Measurements from ENCODE around the gene ASPSCR1. TPM values are rescaled to one million over a fixed set of nuclear protein-coding genes. Genes with fewer than 3 reads are reported as not detected.

Gene ASPSCR1
- total and polyA plus RNA-seq, 9 of the 15 experiments (the other 6 are each of a cell fraction or from before 2014, with no cell fraction given): 0.90 to 36.9 (median 11.6) TPM

DNA sequence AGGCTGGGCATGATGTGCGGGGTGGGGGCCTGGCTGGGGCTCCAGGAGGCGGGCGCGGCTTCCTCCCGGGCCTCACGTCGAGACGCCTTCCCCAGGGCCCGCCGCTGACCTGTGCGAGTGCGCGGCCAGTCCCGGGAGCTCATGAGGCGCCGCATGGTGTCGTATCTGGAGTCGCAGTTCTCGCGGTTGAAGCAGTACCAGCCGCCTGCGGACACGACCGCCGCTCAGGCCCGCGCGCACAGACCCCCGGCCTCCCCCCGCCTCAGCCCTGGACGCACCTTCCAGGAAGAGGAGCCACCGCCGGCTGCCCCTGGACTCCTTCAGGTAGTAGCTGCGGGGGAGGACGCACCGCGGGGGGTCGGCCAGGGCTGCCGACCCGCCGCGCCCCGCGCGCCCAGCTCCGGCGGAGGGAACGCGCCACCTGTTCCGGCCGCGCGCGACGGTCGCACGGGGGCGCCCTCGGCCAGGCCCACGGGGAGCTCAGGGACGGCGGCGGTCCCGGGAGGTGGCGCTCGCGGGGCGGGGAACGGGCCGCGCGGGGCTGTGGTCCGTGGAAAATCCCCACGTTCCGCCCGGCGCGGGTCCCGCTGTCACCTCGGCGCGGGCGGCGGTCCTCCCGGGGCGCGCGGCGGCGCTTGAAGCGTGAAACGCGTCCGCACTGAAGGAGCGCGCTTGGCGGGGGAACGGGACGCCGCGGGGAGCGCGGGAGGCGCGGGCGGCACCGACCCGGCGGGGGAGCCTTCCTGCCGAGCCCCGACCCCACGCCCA, 17.9 kb upstream of the ASPSCR1 start (continued):
- TF ChIP-seq JUN (IDR thresholded peaks at IDR 0.05; ENCODE audit: borderline replicate concordance, low read depth, low read length) (peak; percentile 50; the same call in 1 of the 2 replicates), JUN (CRISPR knock-in tag; IDR thresholded peaks at IDR 0.05; ENCODE audit: borderline replicate concordance) (0 out of 2 replicates have a peak, but pooled peaks have one; percentile 17), GABPB1 (CRISPR knock-in tag; IDR thresholded peaks at IDR 0.05) (peak; percentile 47; the same call in 1 of the 2 replicates), POLR2G (IDR thresholded peaks at IDR 0.05; ENCODE audit: low read depth, low read length) (peak; percentile 83), E2F6 (IDR thresholded peaks at IDR 0.05; ENCODE audit: borderline replicate concordance in 1 of 2, extremely low read depth in 1 of 2, insufficient read depth in 1 of 2, insufficient read length in 1 of 2, low read depth in 1 of 2, low read length in 1 of 2, poor library complexity in 1 of 2, severe bottlenecking in 1 of 2) (peak; percentile 72 to 91), ZNF24 (IDR thresholded peaks at IDR 0.05) (peak; percentile 65; the same call in 1 of the 2 replicates), ARID1B (IDR thresholded peaks at IDR 0.05) (peak; percentile 9; the same call in 1 of the 2 replicates), ZNF586 (CRISPR knock-in tag; conservative IDR thresholded peaks at IDR 0.05) (no peak), STAG1 (CRISPR knock-in tag; IDR thresholded peaks at IDR 0.05; ENCODE audit: borderline replicate concordance) (peak; percentile 70; the same call in 1 of the 2 replicates), IRF2 (CRISPR knock-in tag; IDR thresholded peaks at IDR 0.05) (0 out of 2 replicates have a peak, but pooled peaks have one; percentile 12), ZNF584 (CRISPR knock-in tag; IDR thresholded peaks at IDR 0.05; ENCODE audit: low read depth) (peak; percentile 38; the same call in 1 of the 2 replicates), ATF1 (CRISPR knock-in tag; IDR thresholded peaks at IDR 0.05) (no peak), ATF1 (tag; IDR thresholded peaks at IDR 0.05) (peak; percentile 19; the same call in 1 of the 2 replicates), ZFP91 (CRISPR knock-in tag; IDR thresholded peaks at IDR 0.05) (no peak), RCOR1 (IDR thresholded peaks at IDR 0.05; ENCODE audit: borderline replicate concordance in 1 of 2, low read depth in 2 of 2, low read length in 2 of 2) (0 out of 4 replicates have a peak, but pooled peaks of 1 of the 2 experiments have one; percentile 21), ZBTB1 (CRISPR knock-in tag; IDR thresholded peaks at IDR 0.05; ENCODE audit: borderline replicate concordance, low read depth) (0 out of 2 replicates have a peak, but pooled peaks have one; percentile 38)
- TF ChIP-seq, protein P1, sequence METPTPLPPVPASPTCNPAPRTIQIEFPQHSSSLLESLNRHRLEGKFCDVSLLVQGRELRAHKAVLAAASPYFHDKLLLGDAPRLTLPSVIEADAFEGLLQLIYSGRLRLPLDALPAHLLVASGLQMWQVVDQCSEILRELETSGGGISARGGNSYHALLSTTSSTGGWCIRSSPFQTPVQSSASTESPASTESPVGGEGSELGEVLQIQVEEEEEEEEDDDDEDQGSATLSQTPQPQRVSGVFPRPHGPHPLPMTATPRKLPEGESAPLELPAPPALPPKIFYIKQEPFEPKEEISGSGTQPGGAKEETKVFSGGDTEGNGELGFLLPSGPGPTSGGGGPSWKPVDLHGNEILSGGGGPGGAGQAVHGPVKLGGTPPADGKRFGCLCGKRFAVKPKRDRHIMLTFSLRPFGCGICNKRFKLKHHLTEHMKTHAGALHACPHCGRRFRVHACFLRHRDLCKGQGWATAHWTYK (CRISPR knock-in tag; IDR thresholded peaks at IDR 0.05): peak; percentile 59; the same call in 1 of the 2 replicates
- TF ChIP-seq, protein P2, sequence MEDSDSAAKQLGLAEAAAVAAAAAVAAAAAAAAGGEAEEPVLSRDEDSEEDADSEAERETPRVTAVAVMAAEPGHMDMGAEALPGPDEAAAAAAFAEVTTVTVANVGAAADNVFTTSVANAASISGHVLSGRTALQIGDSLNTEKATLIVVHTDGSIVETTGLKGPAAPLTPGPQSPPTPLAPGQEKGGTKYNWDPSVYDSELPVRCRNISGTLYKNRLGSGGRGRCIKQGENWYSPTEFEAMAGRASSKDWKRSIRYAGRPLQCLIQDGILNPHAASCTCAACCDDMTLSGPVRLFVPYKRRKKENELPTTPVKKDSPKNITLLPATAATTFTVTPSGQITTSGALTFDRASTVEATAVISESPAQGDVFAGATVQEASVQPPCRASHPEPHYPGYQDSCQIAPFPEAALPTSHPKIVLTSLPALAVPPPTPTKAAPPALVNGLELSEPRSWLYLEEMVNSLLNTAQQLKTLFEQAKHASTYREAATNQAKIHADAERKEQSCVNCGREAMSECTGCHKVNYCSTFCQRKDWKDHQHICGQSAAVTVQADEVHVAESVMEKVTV (CRISPR knock-in tag; IDR thresholded peaks at IDR 0.05): peak; percentile 44; the same call in 1 of the 2 replicates
- TF ChIP-seq, protein P3, sequence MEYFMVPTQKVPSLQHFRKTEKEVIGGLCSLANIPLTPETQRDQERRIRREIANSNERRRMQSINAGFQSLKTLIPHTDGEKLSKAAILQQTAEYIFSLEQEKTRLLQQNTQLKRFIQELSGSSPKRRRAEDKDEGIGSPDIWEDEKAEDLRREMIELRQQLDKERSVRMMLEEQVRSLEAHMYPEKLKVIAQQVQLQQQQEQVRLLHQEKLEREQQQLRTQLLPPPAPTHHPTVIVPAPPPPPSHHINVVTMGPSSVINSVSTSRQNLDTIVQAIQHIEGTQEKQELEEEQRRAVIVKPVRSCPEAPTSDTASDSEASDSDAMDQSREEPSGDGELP (CRISPR knock-in tag; IDR thresholded peaks at IDR 0.05; ENCODE audit: borderline replicate concordance): peak; percentile 51; the same call in 1 of the 2 replicates

Data from K562 (cell line).